Bronchial epithelial cell (primary cell): ENCODE measurements around the gene DDC. TPM values are rescaled to one million over a fixed set of nuclear protein-coding genes. Genes with fewer than 3 reads are reported as not detected.

ENCODE experiments used
- DNase-seq: peaks from one replicate; pipeline ENCODE4 v3.0.0-alpha.2; 2010; ENCODE audit warnings: low read depth
- FAIRE-seq: peaks from 2 replicates; lab custom pipeline; 2011; peaks lifted over from hg19 to GRCh38; lab: Jason Lieb, UNC
- H3K27me3 ChIP-seq: 2 replicates; pipeline ENCODE4 v1.5.1; 2011; ENCODE audit warnings: low read length; ENCODE audit not compliant: control insufficient read depth, insufficient read depth
- H3K36me3 ChIP-seq: 2 replicates; pipeline ENCODE4 v1.5.1; 2011; ENCODE audit warnings: low read length; ENCODE audit not compliant: control insufficient read depth, insufficient read depth
- H3K4me3 ChIP-seq: 2 replicates; pipeline ENCODE4 v1.5.1; 2011; ENCODE audit warnings: mild to moderate bottlenecking, low read depth, low read length, control low read depth
- CTCF ChIP-seq: IDR thresholded peaks from 2 replicates; pipeline ENCODE4 v1.5.1; 2011; ENCODE audit warnings: mild to moderate bottlenecking, moderate library complexity, low read length, control low read depth, inconsistent platforms; ENCODE audit not compliant: insufficient read depth, severe bottlenecking
- total RNA-seq: library from RNA; depleted of rRNA; stranded (reverse); fragments of >200 nt; gene quantifications from 2 replicates; pipeline ENCODE4 v1.2.1, GENCODE V29; 2014

Gene DDC
- total RNA-seq, 1 donor from 2014 or later: not detected

GRCh38 chr7:50497968-50498367 lies 67.2 kb downstream of the DDC start:
- Histone ChIP-seq H3K4me3 (no peak overlapping the region), H3K36me3 (no peaks in the 10 kb centered on the region), H3K27me3 (peaks cover 6% of the 10 kb centered on the region)
- no peak for TF ChIP-seq CTCF
- FAIRE-seq (no peak), DNase-seq (no peak)

- Histone ChIP-seq H3K4me3 (no peak overlapping the region), H3K27me3 (peaks cover 6% of the 10 kb centered on the region), H3K36me3 (no peaks in the 10 kb centered on the region)
- TF ChIP-seq CTCF: no peak
- peak; percentile 35 for DNase-seq
- no peak for FAIRE-seq
These were observed 68.0 kb downstream of the DDC start for GRCh38 chr7:50497068-50497642.

- Histone ChIP-seq H3K36me3 (no peaks in the 10 kb centered on the region), H3K27me3 (peaks cover 6% of the 10 kb centered on the region), H3K4me3 (no peak overlapping the region)
- no peak for TF ChIP-seq CTCF
- FAIRE-seq: no peak
- no peak for DNase-seq
These were observed 68.6 kb downstream of the DDC start for GRCh38 chr7:50496569-50496968.

- no peaks in the 10 kb centered on the region for H3K36me3 ChIP-seq
- no peak for TF ChIP-seq CTCF
- DNase-seq: no peak
- no peak for FAIRE-seq
- H3K4me3 ChIP-seq: no peak overlapping the region
- peaks cover 6% of the 10 kb centered on the region for H3K27me3 ChIP-seq
These were observed 69.5 kb downstream of the DDC start for GRCh38 chr7:50495746-50496145.

- Histone ChIP-seq H3K4me3 (no peak overlapping the region), H3K36me3 (no peaks in the 10 kb centered on the region), H3K27me3 (peaks cover 6% of the 10 kb centered on the region)
- DNase-seq: no peak
- TF ChIP-seq CTCF: no peak
- FAIRE-seq: no peak
These were observed 72.3 kb downstream of the DDC start for GRCh38 chr7:50492770-50493519.
